ENCODE measurements around the gene XRCC1. TPM values are rescaled to one million over a fixed set of nuclear protein-coding genes. Genes with fewer than 3 reads are reported as not detected.

XRCC1 gene
- total RNA-seq, 1 experiment from 2014 or later: 40.7 TPM

GRCh38 chr19:43596842-43597461, 21.6 kb upstream of the XRCC1 start:
- Histone ChIP-seq H3K36me3 (ENCODE audit: control insufficient read depth, insufficient read depth, low read length) (no peaks in the 10 kb centered on the region; the same call in 1 of the 2 replicates), H3K4me3 (ENCODE audit: low read depth, low read length) (peak overlapping the region; percentile 57)
- CTCF ChIA-PET: interaction anchor here (0.7 to 3.3 kb wide), 3 partner anchors 22 to 72 kb away, joined by 4 to 27 read pairs (median 15); no protein-coding TSS in a partner anchor

GRCh38 chr19:43595999-43596841, 20.9 kb upstream of the XRCC1 start, which contains the start of the genes IRGQ and ZNF576:
TSS of gene IRGQ (minus strand) at chr19:43596134. CDS start at chr19:43595338, 796 bp downstream.
TSS of gene ZNF576 (plus strand) at chr19:43596595. CDS start at chr19:43597109, 514 bp downstream.
- H3K9me3 Mint-ChIP-seq (ENCODE audit: unreplicated experiment): no peaks in the 10 kb centered on the region
- ChIA-PET CTCF (interaction anchor here (0.7 to 3.3 kb wide), 8 partner anchors 22 to 149 kb away, joined by 3 to 27 read pairs (median 4); partner anchors contain the start of gene ZNF575), POLR2A (interaction anchor here (0.5 to 1.5 kb wide), 9 partner anchors 12 to 674 kb away, joined by 3 to 10 read pairs (median 4); partner anchors contain the start of genes PINLYP and ZNF575)
- peak in 1 of 2 experiments; percentile 9 for TF ChIP-seq CTCF (IDR thresholded peaks at IDR 0.05; ENCODE audit: insufficient read depth in 1 of 2, low read depth in 1 of 2, low read length in 1 of 2, severe bottlenecking in 1 of 2, unreplicated experiment in 1 of 2)
- H3K4me3 Mint-ChIP-seq (ENCODE audit: unreplicated experiment): peak within 1 kb of the TSS; percentile 97
- peaks cover 7% of the 10 kb centered on the region for H3K4me1 Mint-ChIP-seq (ENCODE audit: low read depth, unreplicated experiment)
- H3K27me3 ChIP-seq (replicated peaks; ENCODE audit: control insufficient read depth, insufficient read depth, low read length): no peaks in the 10 kb centered on the region
- no peaks in the 10 kb centered on the region for H3K9me3 ChIP-seq
- no peaks in the 10 kb centered on the region for H3K27me3 Mint-ChIP-seq (ENCODE audit: insufficient read depth, unreplicated experiment)
- H3K4me3 ChIP-seq (ENCODE audit: low read depth, low read length): peak within 1 kb of the TSS; percentile 73
- H3K36me3 ChIP-seq (ENCODE audit: control insufficient read depth, insufficient read depth, low read length): no peaks in the 10 kb centered on the region; the same call in 1 of the 2 replicates
- intact Hi-C loops (cut with micrococcal nuclease; ENCODE audit: unreplicated experiment): loop anchor here (1.0 to 10.0 kb wide), 7 partner anchors 21 to 189 kb away; partner anchors contain the start of genes KCNN4, LYPD3, PINLYP and XRCC1
- peaks cover 37% of the 10 kb centered on the region for H3K36me3 Mint-ChIP-seq (ENCODE audit: insufficient read depth, unreplicated experiment)
- peaks cover 6% of the 10 kb centered on the region; the same call in 1 of the 2 replicates for H3K4me1 ChIP-seq
- H3K27ac Mint-ChIP-seq (ENCODE audit: unreplicated experiment): peak within 1 kb of the TSS; percentile 95
- BruUV-seq (replicated peaks): TSS peak; percentile 17
- peak; percentile 100 for DNase-seq

More at GRCh38 chr19:43596842-43597461, 21.6 kb upstream of the XRCC1 start:
- Histone ChIP-seq H3K4me1 (peaks cover 6% of the 10 kb centered on the region; the same call in 1 of the 2 replicates), H3K9me3 (no peaks in the 10 kb centered on the region), H3K27me3 (replicated peaks; ENCODE audit: control insufficient read depth, insufficient read depth, low read length) (no peaks in the 10 kb centered on the region)
- BruUV-seq (replicated peaks): no TSS peak
- intact Hi-C loops (cut with micrococcal nuclease; ENCODE audit: unreplicated experiment): loop anchor here (1.0 to 10.0 kb wide), 6 partner anchors 22 to 188 kb away; partner anchors contain the start of genes KCNN4, LYPD3, PINLYP and XRCC1
- DNase-seq: no peak
- Mint-ChIP-seq H3K4me1 (ENCODE audit: low read depth, unreplicated experiment) (peaks cover 7% of the 10 kb centered on the region), H3K9me3 (ENCODE audit: unreplicated experiment) (no peaks in the 10 kb centered on the region), H3K27me3 (ENCODE audit: insufficient read depth, unreplicated experiment) (no peaks in the 10 kb centered on the region), H3K4me3 (ENCODE audit: unreplicated experiment) (peak overlapping the region; percentile 97), H3K27ac (ENCODE audit: unreplicated experiment) (peak overlapping the region; percentile 95), H3K36me3 (ENCODE audit: insufficient read depth, unreplicated experiment) (peaks cover 36% of the 10 kb centered on the region)
- no peak for TF ChIP-seq CTCF (IDR thresholded peaks at IDR 0.05; ENCODE audit: insufficient read depth in 1 of 2, low read depth in 1 of 2, low read length in 1 of 2, severe bottlenecking in 1 of 2, unreplicated experiment in 1 of 2)
- POLR2A ChIA-PET: interaction anchor here (1.1 to 1.5 kb wide), 2 partner anchors 17 to 71 kb away, joined by 4 to 9 read pairs; no protein-coding TSS in a partner anchor
